ENCODE data around the gene PRPF8.

Gene PRPF8

GRCh38 chr17:1643999-1644492 is 40.6 kb downstream of the PRPF8 start:
- DNase-seq, result no peak

DNA sequence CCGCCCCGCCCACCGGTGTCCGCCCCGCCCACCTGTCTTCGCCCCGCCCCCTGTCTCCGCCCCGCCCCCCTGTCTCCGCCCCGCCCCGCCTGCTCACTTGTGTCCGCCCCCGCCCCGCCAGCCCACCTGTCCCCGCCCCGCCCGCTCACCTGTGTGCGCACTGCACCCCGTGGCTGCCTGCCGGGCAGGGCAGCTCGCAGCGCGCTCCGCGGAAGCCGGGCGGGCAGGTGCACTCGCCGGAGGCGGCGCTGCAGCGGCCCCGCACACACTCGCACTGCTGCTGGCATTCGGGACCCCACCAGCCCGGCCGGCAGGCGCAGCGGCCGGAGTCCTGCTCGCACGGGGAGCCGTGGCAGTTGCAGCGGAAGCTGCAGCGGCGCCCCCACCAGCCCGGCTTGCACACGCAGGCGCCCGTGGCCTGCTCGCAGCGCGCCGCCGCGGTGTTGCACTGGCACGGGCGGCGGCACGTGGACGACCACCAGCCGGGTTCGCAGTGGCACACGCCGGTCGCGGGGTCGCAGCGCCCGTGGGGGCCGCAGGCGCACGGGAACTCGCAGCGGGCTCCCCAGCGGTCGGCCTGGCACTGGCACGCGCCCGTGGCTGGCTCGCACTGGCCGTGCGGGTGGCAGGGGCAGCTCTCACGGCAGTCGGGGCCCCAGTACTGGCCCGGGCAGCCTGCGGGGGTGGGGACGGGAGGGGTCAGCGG is 41.2 kb downstream of the PRPF8 start:
- DNase-seq, result no peak

DNA sequence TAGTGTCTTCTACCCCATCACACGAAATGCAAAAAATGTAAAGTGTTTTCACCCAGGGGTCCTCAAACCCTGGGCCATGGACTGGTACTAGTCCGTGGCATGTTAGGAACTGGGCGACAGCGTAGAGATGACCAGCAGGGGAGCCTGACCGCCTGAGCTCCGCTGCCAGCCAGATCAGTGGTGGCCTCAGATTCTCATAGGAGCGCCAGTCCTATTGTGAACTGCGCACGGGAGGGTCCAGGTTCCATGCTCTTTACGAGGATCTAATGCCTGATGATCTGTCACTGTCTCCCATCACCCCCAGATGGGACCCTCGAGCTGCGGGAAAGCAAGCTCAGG is 43.6 kb downstream of the PRPF8 start:
- DNase-seq, result no peak

DNA sequence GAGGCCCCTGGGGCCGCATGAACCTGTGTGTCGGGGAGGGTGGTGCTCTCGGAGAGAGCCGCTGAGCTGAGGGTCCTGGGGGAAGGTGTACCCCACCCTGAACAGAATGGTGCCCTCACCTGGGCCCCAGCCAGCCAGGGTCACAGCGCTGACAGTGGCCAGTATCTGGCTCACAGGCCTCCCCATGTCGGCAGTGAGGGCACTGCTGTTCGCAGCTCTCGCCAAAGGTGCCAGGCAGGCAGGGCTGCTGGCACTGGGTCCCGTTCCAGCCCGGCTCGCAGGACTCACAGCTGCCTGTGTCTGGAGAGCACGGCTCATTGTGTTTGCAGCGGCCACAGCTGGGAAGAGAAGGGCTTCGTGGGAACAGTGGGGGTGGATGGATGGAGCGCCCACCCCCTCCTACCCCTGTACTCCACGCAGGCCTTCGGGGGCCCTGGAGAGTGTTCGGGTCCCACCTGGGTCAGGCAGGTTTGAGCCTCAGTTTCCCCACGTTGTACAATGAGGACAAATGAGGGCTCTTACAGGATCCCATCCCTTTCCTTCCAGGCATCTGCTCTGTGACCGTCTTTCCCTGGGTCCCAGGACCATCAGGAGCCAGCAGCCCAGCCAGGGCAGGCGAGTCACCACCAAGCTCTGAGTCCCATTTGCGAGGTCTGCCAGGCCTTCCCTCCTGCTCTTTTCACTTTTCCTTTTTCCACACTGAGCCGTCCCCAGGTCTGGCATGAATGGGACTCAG is 44.2 kb downstream of the PRPF8 start:
- no peak for DNase-seq

- DNase-seq, result peak; percentile 9
Observed at GRCh38 chr17:1639549-1640180, 45.0 kb downstream of the PRPF8 start.

DNA sequence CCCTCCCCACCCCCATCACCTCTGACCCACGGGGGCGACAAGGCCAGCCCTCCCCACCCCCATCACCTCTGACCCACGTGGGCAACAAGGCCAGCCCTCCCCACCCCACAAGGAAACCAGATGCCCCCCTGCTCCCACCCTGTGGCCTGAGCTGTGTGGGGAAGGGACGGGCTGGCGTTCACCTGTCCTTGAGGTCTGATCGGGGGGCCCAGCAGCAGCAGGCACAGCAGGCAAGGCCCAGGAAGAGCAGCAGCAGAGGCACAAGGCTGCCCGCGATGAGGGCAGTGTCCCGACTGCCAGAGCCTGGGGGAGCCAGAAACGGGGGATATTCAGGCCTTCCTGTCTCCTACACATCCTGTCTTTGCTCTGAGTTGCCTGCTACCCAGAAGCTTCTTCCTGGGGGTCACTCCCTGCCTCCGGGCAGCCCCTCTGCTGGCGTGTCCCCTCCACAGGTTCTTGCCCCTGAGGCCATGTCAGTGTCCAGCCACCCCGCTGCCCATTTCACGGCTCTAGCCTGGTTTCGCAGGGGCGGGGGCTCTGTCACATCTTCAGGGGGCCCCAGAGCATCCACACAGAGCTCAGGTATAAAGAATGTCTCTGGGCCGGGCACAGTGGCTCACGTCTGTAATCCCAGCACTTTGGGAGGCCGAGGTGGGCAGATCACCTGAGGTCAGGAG is 45.9 kb downstream of the PRPF8 start:
- no peak for DNase-seq

DNA sequence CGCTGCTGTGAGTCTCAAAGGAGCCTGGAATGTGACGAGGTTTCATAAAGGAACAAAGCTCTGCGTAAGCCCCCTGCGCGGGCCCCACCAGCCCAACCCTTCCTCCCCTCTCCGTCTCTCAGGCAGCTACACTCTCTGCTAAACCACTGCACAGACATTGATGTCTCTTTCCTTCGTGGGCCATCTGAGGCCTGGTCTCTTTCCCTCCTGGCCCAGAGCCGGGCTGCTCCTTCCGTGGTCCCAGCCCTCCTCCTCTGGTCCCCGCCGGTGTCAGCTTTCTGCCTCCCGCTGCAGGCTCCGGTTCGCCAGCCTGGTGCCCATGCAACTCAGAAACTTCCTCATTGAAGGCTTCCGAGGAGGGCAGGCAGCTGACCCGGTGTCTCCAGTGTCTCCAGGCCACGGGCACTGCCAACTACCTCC is 46.5 kb downstream of the PRPF8 start:
- DNase-seq, result no peak

DNA sequence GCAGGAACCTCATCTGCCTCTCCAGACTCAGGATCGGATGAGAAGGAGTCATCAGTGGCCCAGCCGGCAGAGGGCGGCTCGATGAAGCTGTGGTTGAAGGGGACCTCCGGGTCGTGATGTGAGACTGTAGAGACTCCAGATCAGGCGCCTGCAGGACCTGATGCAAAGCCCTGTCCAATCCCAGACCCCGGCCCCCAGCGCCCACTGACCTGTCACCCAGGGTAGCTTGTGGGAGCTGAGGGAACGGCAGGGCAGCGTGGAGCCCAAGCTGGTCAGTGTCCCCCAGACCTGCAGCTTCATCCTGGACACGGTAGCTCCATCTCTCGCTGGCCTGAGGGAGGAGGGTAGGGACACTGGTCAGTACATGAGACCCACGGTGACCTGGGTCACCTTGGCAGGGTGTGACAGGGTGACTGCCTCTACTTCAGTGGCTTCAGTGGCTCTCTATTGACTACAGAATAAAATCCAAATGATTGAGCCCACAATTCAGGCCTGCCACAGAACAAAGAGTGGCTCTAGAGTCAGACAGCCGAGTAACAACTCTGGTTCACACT is 47.9 kb downstream of the PRPF8 start:
- DNase-seq, result no peak

- DNase-seq, result no peak
Observed at GRCh38 chr17:1635675-1636465, 48.8 kb downstream of the PRPF8 start.

- no peak for DNase-seq
Observed at GRCh38 chr17:1634841-1635650, 49.6 kb downstream of the PRPF8 start.

GRCh38 chr17:1630662-1631061 is 54.0 kb downstream of the PRPF8 start:
- DNase-seq, result no peak

GRCh38 chr17:1629504-1630310 is 55.0 kb downstream of the PRPF8 start:
- peak; percentile 3 for DNase-seq

GRCh38 chr17:1628856-1629503 is 55.7 kb downstream of the PRPF8 start:
- DNase-seq, result peak; percentile 73

DNA sequence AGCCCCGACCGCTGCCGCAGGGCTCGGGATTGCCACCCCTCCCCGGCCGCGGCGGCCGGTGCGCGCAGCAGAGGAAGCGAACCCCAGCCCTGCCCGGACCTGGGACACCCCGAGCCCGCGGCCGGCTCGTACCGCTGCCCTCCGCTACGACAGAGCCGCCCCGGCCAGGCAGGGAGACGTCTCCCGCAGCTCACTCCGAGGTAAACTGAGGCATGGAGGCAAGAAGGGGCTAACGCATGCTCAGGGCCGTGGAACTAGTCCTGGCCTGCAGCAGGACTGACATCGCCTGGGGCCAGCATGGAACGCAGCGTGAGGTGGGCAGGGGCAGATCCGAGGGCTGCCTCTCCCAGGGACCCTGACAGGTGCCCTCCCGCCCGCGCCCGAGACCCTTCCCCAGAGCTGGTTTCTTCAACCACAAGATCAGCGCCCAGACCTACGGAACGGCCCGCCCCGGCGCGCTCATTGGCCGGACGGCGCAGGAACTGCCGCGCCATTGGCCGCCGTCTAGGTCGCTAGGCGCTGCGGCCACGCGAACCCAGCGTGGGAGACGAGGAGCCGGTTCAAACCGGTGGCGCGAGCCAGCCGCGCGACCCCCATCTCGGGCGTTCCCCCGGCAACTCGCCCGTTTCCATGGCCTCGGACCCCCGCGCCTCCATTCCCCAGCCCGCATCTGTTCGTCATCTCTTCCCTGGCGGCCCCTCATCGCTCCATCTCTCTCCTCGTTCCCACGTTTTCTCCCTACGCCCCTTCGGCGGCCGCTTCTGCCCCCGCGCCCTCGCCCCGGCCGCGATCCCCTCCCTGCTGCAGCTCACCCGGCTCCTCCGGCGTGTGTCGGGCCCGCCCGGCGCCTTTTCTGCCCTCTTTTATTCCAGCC is 56.4 kb downstream of the PRPF8 start, which contains the start of gene SLC43A2:
SLC43A2 (minus strand) TSS at position 853 of the 874 bp plus-strand sequence. CDS start 960 bp downstream, outside the sequence.
- peak; percentile 42 for DNase-seq

GRCh38 chr17:1627182-1627981 is 57.3 kb downstream of the PRPF8 start:
- no peak for DNase-seq

- DNase-seq, result no peak
Observed at GRCh38 chr17:1626333-1626732, 58.3 kb downstream of the PRPF8 start.

DNA sequence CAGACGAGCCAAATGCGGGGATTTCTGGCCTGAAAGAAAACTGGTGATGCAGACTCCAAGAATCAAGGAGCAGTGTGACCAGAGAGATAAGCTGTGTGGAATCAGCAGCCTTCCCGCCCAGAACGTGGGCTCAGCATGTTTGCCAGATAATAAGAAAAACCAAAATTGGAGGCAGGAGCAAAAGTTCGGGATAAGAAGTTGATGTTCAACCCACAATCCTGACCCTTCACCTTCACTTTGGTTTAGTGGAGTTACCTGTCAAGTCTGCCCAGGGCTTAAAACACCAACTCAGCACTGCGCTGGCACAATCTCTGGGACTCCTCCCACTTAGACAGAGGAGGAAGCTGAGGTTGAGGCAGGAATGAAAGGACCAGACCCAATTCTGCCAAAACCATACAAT is 59.1 kb downstream of the PRPF8 start:
- no peak for DNase-seq

- no peak for DNase-seq
Observed at GRCh38 chr17:1625053-1625452, 59.6 kb downstream of the PRPF8 start.

Data from DMS79 (cell line).